Pancreas (tissue), 10 donors: ENCODE results near the gene CERS3. TPM values are rescaled to one million over a fixed set of nuclear protein-coding genes. Genes with fewer than 3 reads are reported as not detected.

Experiments
- ATAC-seq, 4 donors: fragments of 200-7000 bp; cut with Tn5 transposase; one replicate each; pipeline versions ENCODE4 v1.8.0 to v1.9.1; 2020; ENCODE audit warnings: mild to moderate bottlenecking in 4 of 4, moderate library complexity in 4 of 4
- DNase-seq, 6 donors: peaks; one replicate each; pipeline ENCODE4 v3.0.0-alpha.2; 2020
- FAIRE-seq: peaks from 2 replicates; lab custom pipeline; 2012; peaks lifted over from hg19 to GRCh38; lab: Jason Lieb, UNC
- H3K27ac ChIP-seq, 4 donors: fragments of 200-600 bp; sonication (generic); 1 replicate in 3 of 4; 2 replicates in 1 of 4; pipeline versions ENCODE4 v1.5.0 to v1.8.0; 2020
- H3K27me3 ChIP-seq, 4 donors: fragments of 200-600 bp; one replicate each; pipeline ENCODE4 v1.8.0; 2021
- H3K36me3 ChIP-seq, 3 donors: fragments of 200-600 bp; sonication (generic) in 1 of 3; one replicate each; pipeline versions ENCODE4 v1.5.0 to v1.8.0; 2020 to 2021
- H3K4me1 ChIP-seq, 3 donors: fragments of 200-600 bp; one replicate each; pipeline ENCODE4 v1.8.0; 2021
- H3K4me3 ChIP-seq, 4 donors: fragments of 200-600 bp; sonication (generic) in 2 of 4; one replicate each; pipeline versions ENCODE4 v1.5.0 to v1.8.0; 2020 to 2021
- H3K9me3 ChIP-seq, 4 donors: fragments of 200-600 bp; one replicate each; pipeline ENCODE4 v1.8.0; 2021
- CTCF ChIP-seq, 4 donors: fragments of 200-600 bp; sonication (generic) in 3 of 4; IDR thresholded peaks; one replicate each; pipeline versions ENCODE4 v1.5.0 to v1.8.0; 2021; ENCODE audit warnings: antibody characterized with exemption in 4 of 4
- WGBS, 2 donors: extraction: QIAGEN DNeasy Blood & Tissue Kit; methylation state at CpG; one replicate each; pipeline ENCODE4 v1.1.7; 2013; 5-methylcytosine and 5-hydroxymethylcytosine counted together
- intact Hi-C, 3 donors: fragments of 100-400 bp; cut with DNase I; formaldehyde crosslinking; loops; one replicate each; pipeline versions ENCODE4 v1.11.1 to v1.14.2; 2022
- polyA plus RNA-seq, 2 donors: library from polyadenylated mRNA; stranded (reverse); fragments of 200-250 nt; gene quantifications; one replicate each; pipeline ENCODE4 v1.2.3, GENCODE V29; 2013
- total RNA-seq, 6 donors: library from RNA; stranded (reverse); fragmentation: NEBNext Ultra II Directional in 4 of 6; extraction: Animal tissue kit (Norgen Biotek cat#: 25700) in 4 of 6; gene quantifications; one replicate each; pipeline versions ENCODE4 v1.2.1 to v1.2.4, GENCODE V29; 2021 to 2023
- donor health status: healthy with polysubstance abuse.
- donor health status: DM: no; HTN: no; CAD: no; lungs with moderate emphysema.
- donor health status: DM: no; HTN: no; CAD: no.
- donor health status: control.
- donor health status: control.
- donor health status: Bipolar disorder and iron deficiency.
- donor health status: DM: yes; HTN: yes; CAD: no.
- donor health status: DM: no; HTN: no; CAD: no.
- donor health status: DM: no; HTN: no; CAD: no.
- donor health status: DM: yes; HTN: yes; CAD: no.

Gene CERS3
- total RNA-seq (under 1 TPM in 1 of 6 donors, not detected in 5; 0.19 TPM), polyA plus RNA-seq (under 1 TPM in 1 of 2 donors, not detected in 1; 0.07 TPM)

DNA sequence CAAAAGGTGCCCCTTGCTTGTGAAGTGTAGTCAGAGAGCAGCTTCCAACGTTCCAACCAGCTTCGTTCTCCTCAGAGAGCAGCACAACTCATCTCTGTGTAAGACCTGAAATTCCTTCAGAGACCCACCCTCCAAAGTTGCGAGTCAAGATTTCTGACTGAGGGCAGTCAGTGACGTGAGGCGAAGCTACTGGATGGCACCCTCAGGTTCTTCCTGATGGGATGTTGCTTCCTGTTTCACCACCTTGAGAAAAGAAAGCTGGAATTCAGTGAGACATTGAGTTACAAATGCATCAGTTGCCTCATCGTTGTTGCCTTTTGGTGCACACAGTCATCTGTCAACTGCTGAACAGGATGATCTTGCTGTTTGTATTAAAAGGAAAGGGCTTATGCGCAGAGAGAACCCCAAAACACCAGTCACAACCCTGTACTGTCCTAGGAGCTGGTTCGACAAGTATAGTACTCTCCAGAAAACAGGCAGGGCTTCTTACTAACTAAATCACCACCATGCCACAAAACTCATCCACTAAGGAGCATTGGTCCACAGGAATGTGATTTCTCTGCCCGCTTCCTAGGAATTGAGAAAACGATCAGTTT, at the start of gene CERS3:
CERS3 (minus strand) TSS at position 118 of the 596 bp plus-strand sequence. CDS start 27,101 bp downstream, outside the sequence.
- Histone ChIP-seq H3K4me3 (no peak within 1 kb of the TSS), H3K4me1 (no peaks in the 10 kb centered on the region), H3K27me3 (no peaks in the 10 kb centered on the region), H3K36me3 (no peaks in the 10 kb centered on the region), H3K27ac (no peak within 1 kb of the TSS), H3K9me3 (no peaks in the 10 kb centered on the region)
- WGBS, 2 donors = 80 to 84% methylated on average over 10 of the region's 10 CpGs
- TF ChIP-seq CTCF (IDR thresholded peaks at IDR 0.05) = no peak
- intact Hi-C loops = no loop called here
- no peak for FAIRE-seq
- DNase-seq = no peak
- no peak for ATAC-seq

- intact Hi-C loops = loop anchor here in 2 of 3 donors (5.0 to 10.0 kb wide), 2 partner anchors 226 to 229 kb away; partner anchors contain the start of gene ADAMTS17 (in 1 of the 2)
- no peak for TF ChIP-seq CTCF (IDR thresholded peaks at IDR 0.05)
- H3K9me3 ChIP-seq = no peaks in the 10 kb centered on the region
- WGBS, 2 donors = 91 to 93% methylated on average over 4 of the region's 4 CpGs
- no peak for FAIRE-seq
- ATAC-seq = no peak
- H3K27ac ChIP-seq = no peak overlapping the region
- no peak overlapping the region for H3K4me3 ChIP-seq
- DNase-seq = no peak
- H3K27me3 ChIP-seq = no peaks in the 10 kb centered on the region
- H3K36me3 ChIP-seq = no peaks in the 10 kb centered on the region
- no peaks in the 10 kb centered on the region for H3K4me1 ChIP-seq
Measured at GRCh38 chr15:100573526-100573925, 44.8 kb upstream of the CERS3 start.

- FAIRE-seq = peak; percentile 95
- WGBS, 2 donors = 65 to 67% methylated on average over 4 of the region's 4 CpGs
- no peaks in the 10 kb centered on the region for H3K27me3 ChIP-seq
- intact Hi-C loops = loop anchor here in 2 of 3 donors (5.0 to 10.0 kb wide), 2 partner anchors 225 to 228 kb away; partner anchors contain the start of gene ADAMTS17 (in 1 of the 2)
- no peaks in the 10 kb centered on the region for H3K36me3 ChIP-seq
- no peaks in the 10 kb centered on the region for H3K4me1 ChIP-seq
- H3K4me3 ChIP-seq = no peak overlapping the region
- TF ChIP-seq CTCF (IDR thresholded peaks at IDR 0.05) = peak in 3 of 4 donors; percentile 9 to 38 (median 32)
- H3K9me3 ChIP-seq = no peaks in the 10 kb centered on the region
- no peak for DNase-seq
- ATAC-seq = peak in 1 of 4 donors; percentile 59
- H3K27ac ChIP-seq = no peak overlapping the region
Measured at GRCh38 chr15:100572362-100572983, 43.7 kb upstream of the CERS3 start.

DNA sequence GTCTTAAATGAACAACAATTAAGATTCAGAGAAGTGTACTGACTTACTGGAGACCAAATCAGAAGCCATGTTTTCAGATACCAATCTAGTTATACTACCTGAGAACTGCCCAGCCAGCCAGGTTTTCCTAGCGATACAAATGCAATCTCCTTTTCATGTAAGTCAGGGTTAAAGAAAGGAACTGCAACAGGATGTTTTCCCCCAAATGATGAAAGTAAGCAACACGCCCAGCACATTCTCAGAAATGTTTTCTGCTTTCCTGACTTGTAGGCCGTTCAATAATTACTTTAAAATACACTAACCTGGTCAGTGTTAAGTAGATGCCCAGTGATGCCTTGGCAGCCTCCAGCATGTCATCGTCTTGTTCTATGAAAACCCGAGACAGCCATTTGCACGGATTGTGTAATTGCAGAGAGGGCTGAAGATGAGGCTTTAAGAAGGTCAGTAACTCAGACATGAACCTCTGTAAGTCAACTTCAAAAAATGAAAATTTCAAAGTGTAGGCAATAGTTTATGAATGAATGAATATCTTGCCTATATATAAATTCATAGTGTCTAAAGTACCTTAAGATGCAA, 42.9 kb upstream of the CERS3 start:
- TF ChIP-seq CTCF (IDR thresholded peaks at IDR 0.05) = no peak
- Histone ChIP-seq H3K27ac (no peak overlapping the region), H3K36me3 (no peaks in the 10 kb centered on the region), H3K9me3 (no peaks in the 10 kb centered on the region), H3K4me1 (no peaks in the 10 kb centered on the region), H3K4me3 (no peak overlapping the region), H3K27me3 (no peaks in the 10 kb centered on the region)
- 75 to 82% methylated on average over 6 of the region's 6 CpGs for WGBS, 2 donors
- DNase-seq = no peak
- ATAC-seq = no peak
- intact Hi-C loops = loop anchor here in 2 of 3 donors (5.0 to 10.0 kb wide), 2 partner anchors 224 to 227 kb away; partner anchors contain the start of gene ADAMTS17 (in 1 of the 2)
- no peak for FAIRE-seq
